Esophagus muscularis mucosa (tissue), 3 donors: ENCODE results near the gene EFHC2.

ENCODE experiments used
- CTCF ChIP-seq, 3 experiments: fragments of 200-600 bp in 2 of 3; fragments of 450-650 bp in 1 of 3; sonication (generic) in 2 of 3; IDR thresholded peaks; one replicate each; pipeline ENCODE4 v1.5.1; 2017 to 2019; ENCODE audit warnings: antibody characterized with exemption in 3 of 3, mild to moderate bottlenecking in 2 of 3, moderate library complexity in 1 of 3
- POLR2A ChIP-seq: fragments of 450-650 bp; IDR thresholded peaks from one replicate; pipeline ENCODE4 v1.6.1; 2017; ENCODE audit warnings: antibody characterized with exemption, moderate library complexity, mild to moderate bottlenecking, low read depth
- POLR2AphosphoS5 ChIP-seq, 2 donors: sonication (generic); formaldehyde crosslinking; IDR thresholded peaks; one replicate each; pipeline ENCODE4 v1.6.1; 2017; ENCODE audit warnings: antibody characterized with exemption in 2 of 2

GRCh38 chrX:44299177-44299576, 44.3 kb downstream of the EFHC2 start:
- no peak for TF ChIP-seq CTCF (IDR thresholded peaks at IDR 0.05)
- no peak for TF ChIP-seq POLR2A
- no peak for TF ChIP-seq POLR2AphosphoS5 (IDR thresholded peaks at IDR 0.05)
